GM23338 (cell line): Measurements from ENCODE around the gene TTC8. TPM values are rescaled to one million over a fixed set of nuclear protein-coding genes. Genes with fewer than 3 reads are reported as not detected.

Experiments used
- ATAC-seq: fragments of 200-7000 bp; cut with Tn5 transposase; 3 replicates; pipeline ENCODE4 v1.9.1; 2020
- DNase-seq: peaks from one replicate; pipeline ENCODE4 v3.0.0-alpha.2; 2015; ENCODE audit warnings: low spot score
- H2AFZ ChIP-seq: fragments of 200-600 bp; sonication (generic); 2 replicates; pipeline ENCODE4 v1.8.0; 2016; ENCODE audit warnings: antibody characterized with exemption, mild to moderate bottlenecking, moderate library complexity
- H3F3A ChIP-seq: fragments of 200-600 bp; sonication (generic); replicated peaks from 2 replicates; pipeline ENCODE4 v1.8.0; 2017; ENCODE audit warnings: antibody characterized with exemption, mixed run types, low read depth
- H3K27ac ChIP-seq: fragments of 200-600 bp; sonication (generic); 2 replicates; pipeline ENCODE4 v1.6.1; 2016; ENCODE audit warnings: low read depth
- H3K27me3 ChIP-seq: fragments of 200-600 bp; sonication (generic); 2 replicates; pipeline ENCODE4 v1.8.0; 2016; ENCODE audit warnings: mild to moderate bottlenecking, mixed run types, moderate library complexity; ENCODE audit not compliant: insufficient read depth
- H3K36me3 ChIP-seq: fragments of 200-600 bp; sonication (generic); 2 replicates; pipeline ENCODE4 v1.8.0; 2016; ENCODE audit warnings: mild to moderate bottlenecking; ENCODE audit not compliant: insufficient read depth
- H3K4me1 ChIP-seq: fragments of 200-600 bp; sonication (generic); 2 replicates; pipeline ENCODE4 v1.8.0; 2016; ENCODE audit warnings: mild to moderate bottlenecking, moderate library complexity; ENCODE audit not compliant: insufficient read depth
- H3K4me2 ChIP-seq: fragments of 200-600 bp; sonication (generic); 2 replicates; pipeline ENCODE4 v1.7.1; 2017; ENCODE audit warnings: mixed run types
- H3K4me3 ChIP-seq: fragments of 200-600 bp; sonication (generic); 2 replicates; pipeline ENCODE4 v1.6.1; 2016; ENCODE audit warnings: mixed run types
- H3K79me2 ChIP-seq: fragments of 200-600 bp; sonication (generic); replicated peaks from 2 replicates; pipeline ENCODE4 v1.8.0; 2017; ENCODE audit warnings: mild to moderate bottlenecking; ENCODE audit not compliant: insufficient read depth
- H3K9me2 ChIP-seq: fragments of 200-600 bp; sonication (generic); 2 replicates; pipeline ENCODE4 v1.8.0; 2017; ENCODE audit not compliant: insufficient read depth
- H4K20me1 ChIP-seq: fragments of 200-600 bp; sonication (generic); replicated peaks from 2 replicates; pipeline ENCODE4 v1.8.0; 2017; ENCODE audit warnings: mild to moderate bottlenecking; ENCODE audit not compliant: insufficient read depth
- H3K27ac Mint-ChIP-seq: 2 replicates; pipeline ENCODE4 v1.8.0; 2020; ENCODE audit warnings: inconsistent platforms, mild to moderate bottlenecking, moderate library complexity, mixed read lengths
- H3K27me3 Mint-ChIP-seq: 3 replicates; pipeline ENCODE4 v1.8.0; 2022; ENCODE audit warnings: low read depth, mild to moderate bottlenecking, moderate library complexity, mixed read lengths, inconsistent platforms; ENCODE audit not compliant: insufficient read depth, poor library complexity
- H3K36me3 Mint-ChIP-seq: 3 replicates; pipeline ENCODE4 v1.8.0; 2021; ENCODE audit warnings: low read depth, mild to moderate bottlenecking, inconsistent platforms, moderate library complexity, mixed read lengths
- H3K4me1 Mint-ChIP-seq: 3 replicates; pipeline ENCODE4 v1.8.0; 2020; ENCODE audit warnings: mild to moderate bottlenecking, inconsistent platforms, mixed read lengths
- H3K4me3 Mint-ChIP-seq: 3 replicates; pipeline ENCODE4 v1.8.0; 2021; ENCODE audit warnings: moderate library complexity, mild to moderate bottlenecking, inconsistent platforms, mixed read lengths
- H3K9me3 Mint-ChIP-seq: 3 replicates; pipeline ENCODE4 v1.8.0; 2020; ENCODE audit warnings: moderate library complexity, mild to moderate bottlenecking, inconsistent platforms, mixed read lengths
- EZH2 ChIP-seq: fragments of 200-600 bp; sonication (generic); IDR thresholded peaks from one replicate; pipeline ENCODE4 v1.8.0; 2017; ENCODE audit warnings: antibody characterized with exemption, mild to moderate bottlenecking, low read depth; ENCODE audit not compliant: unreplicated experiment
- STAT1 ChIP-seq: IDR thresholded peaks from one replicate; pipeline ENCODE4 v1.6.1; 2016; ENCODE audit warnings: antibody characterized with exemption; ENCODE audit not compliant: unreplicated experiment
- ZNF114 ChIP-seq: fragments of 250-450 bp; sonication (Bioruptor Pico); IDR thresholded peaks from 2 replicates; pipeline ENCODE4 v1.5.0; 2020; ENCODE audit warnings: mild to moderate bottlenecking, moderate library complexity
- polyA plus RNA-seq: library from polyadenylated mRNA; unstranded; fragments of >200 nt; fragmentation: Nextera tagmentation; extraction: Ambion mirVana; gene quantifications from 2 replicates; pipeline ENCODE4 v1.2.1, GENCODE V29; 2016
- total RNA-seq: library from RNA; depleted of rRNA; stranded (reverse); fragments of >200 nt; shearing (Covaris generic); gene quantifications from 2 replicates; pipeline ENCODE4 v1.2.3, GENCODE V29; 2014
- TF ChIP-seq, protein P1 (sequence below): fragments of 250-450 bp; sonication (Bioruptor Pico); IDR thresholded peaks from 2 replicates; pipeline ENCODE4 v1.5.0; 2020; ENCODE audit warnings: mild to moderate bottlenecking, moderate library complexity

Gene TTC8
- total and polyA plus RNA-seq, 2 experiments from 2014 or later = 7.5 to 10.5 TPM

DNA sequence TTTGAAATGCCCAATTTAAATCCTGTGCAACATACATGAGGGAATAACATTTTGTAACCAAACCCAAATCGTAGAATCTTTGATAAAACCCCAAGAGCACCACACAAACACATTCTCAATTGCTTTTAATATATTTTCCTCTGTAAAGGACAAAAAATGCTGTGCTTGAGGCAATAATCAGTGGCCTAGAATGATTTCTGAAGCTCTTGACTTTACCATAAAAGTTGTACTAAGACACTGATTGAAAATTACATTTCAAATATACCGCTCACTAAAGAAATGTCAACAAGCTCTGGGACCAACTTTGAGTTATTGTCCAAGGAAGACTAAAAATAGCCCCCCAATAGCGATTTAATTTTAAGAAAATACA is 33.2 kb upstream of the TTC8 start (continued):
- TF ChIP-seq, protein P1, sequence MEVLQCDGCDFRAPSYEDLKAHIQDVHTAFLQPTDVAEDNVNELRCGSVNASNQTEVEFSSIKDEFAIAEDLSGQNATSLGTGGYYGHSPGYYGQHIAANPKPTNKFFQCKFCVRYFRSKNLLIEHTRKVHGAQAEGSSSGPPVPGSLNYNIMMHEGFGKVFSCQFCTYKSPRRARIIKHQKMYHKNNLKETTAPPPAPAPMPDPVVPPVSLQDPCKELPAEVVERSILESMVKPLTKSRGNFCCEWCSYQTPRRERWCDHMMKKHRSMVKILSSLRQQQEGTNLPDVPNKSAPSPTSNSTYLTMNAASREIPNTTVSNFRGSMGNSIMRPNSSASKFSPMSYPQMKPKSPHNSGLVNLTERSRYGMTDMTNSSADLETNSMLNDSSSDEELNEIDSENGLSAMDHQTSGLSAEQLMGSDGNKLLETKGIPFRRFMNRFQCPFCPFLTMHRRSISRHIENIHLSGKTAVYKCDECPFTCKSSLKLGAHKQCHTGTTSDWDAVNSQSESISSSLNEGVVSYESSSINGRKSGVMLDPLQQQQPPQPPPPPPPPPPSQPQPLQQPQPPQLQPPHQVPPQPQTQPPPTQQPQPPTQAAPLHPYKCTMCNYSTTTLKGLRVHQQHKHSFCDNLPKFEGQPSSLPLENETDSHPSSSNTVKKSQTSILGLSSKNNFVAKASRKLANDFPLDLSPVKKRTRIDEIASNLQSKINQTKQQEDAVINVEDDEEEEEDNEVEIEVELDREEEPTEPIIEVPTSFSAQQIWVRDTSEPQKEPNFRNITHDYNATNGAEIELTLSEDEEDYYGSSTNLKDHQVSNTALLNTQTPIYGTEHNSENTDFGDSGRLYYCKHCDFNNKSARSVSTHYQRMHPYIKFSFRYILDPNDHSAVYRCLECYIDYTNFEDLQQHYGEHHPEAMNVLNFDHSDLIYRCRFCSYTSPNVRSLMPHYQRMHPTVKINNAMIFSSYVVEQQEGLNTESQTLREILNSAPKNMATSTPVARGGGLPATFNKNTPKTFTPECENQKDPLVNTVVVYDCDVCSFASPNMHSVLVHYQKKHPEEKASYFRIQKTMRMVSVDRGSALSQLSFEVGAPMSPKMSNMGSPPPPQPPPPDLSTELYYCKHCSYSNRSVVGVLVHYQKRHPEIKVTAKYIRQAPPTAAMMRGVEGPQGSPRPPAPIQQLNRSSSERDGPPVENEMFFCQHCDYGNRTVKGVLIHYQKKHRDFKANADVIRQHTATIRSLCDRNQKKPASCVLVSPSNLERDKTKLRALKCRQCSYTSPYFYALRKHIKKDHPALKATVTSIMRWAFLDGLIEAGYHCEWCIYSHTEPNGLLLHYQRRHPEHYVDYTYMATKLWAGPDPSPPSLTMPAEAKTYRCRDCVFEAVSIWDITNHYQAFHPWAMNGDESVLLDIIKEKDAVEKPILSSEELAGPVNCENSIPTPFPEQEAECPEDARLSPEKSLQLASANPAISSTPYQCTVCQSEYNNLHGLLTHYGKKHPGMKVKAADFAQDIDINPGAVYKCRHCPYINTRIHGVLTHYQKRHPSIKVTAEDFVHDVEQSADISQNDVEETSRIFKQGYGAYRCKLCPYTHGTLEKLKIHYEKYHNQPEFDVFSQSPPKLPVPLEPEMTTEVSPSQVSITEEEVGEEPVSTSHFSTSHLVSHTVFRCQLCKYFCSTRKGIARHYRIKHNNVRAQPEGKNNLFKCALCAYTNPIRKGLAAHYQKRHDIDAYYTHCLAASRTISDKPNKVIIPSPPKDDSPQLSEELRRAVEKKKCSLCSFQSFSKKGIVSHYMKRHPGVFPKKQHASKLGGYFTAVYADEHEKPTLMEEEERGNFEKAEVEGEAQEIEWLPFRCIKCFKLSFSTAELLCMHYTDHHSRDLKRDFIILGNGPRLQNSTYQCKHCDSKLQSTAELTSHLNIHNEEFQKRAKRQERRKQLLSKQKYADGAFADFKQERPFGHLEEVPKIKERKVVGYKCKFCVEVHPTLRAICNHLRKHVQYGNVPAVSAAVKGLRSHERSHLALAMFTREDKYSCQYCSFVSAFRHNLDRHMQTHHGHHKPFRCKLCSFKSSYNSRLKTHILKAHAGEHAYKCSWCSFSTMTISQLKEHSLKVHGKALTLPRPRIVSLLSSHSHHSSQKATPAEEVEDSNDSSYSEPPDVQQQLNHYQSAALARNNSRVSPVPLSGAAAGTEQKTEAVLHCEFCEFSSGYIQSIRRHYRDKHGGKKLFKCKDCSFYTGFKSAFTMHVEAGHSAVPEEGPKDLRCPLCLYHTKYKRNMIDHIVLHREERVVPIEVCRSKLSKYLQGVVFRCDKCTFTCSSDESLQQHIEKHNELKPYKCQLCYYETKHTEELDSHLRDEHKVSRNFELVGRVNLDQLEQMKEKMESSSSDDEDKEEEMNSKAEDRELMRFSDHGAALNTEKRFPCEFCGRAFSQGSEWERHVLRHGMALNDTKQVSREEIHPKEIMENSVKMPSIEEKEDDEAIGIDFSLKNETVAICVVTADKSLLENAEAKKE (CRISPR knock-in tag) = no peak
- TF ChIP-seq STAT1 = no peak

DNA sequence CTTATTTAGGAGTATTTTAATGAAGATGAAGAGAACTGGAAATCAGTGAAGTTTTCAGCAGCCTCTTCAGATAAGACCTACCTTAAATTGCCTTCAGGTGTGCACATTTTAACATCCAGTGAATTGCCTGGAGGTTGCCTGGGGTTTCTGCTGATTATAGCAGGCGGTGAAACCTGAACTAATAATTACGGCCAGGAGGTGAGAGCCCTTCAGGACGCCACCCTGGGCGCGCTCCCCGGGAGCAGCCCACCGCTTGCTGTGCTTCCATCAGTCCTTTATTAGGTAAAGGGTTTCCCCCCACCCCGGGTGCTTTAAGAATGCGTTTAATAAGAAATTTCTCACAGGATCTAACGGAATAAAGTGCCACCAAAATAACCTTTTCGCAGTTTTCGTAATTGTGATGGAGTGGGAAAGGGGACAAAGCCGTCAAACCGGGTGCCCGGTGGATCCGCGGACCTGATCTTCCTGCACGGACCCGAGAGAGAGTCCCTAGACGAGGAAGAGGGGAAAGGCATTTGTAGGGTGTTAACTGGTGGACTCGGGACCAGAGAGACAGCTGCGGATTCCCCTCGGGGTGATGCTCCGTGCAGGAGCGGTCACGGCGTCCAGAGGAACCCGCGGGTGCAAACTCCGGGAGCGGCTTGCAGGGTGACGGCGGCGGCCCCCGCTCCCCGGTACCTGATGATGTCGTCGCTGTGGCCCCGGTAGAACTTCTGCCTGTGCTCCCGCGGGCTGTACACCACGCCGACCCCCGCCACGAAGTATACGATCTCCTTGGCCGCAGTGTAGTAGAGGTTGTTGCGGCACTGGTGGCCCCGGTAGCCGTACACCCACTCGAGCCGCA is 32.6 kb upstream of the TTC8 start:
- Histone ChIP-seq H3F3A (no peaks in the 10 kb centered on the region), H3K27me3 (peaks cover 53% of the 10 kb centered on the region), H3K4me1 (peaks cover 4% of the 10 kb centered on the region; the same call in 1 of the 2 replicates), H3K4me3 (peak overlapping the region; percentile 73), H2AFZ (peak overlapping the region; percentile 98), H3K4me2 (peak overlapping the region; percentile 80), H3K36me3 (no peaks in the 10 kb centered on the region), H3K27ac (no peak overlapping the region), H3K79me2 (no peaks in the 10 kb centered on the region), H4K20me1 (no peaks in the 10 kb centered on the region), H3K9me2 (0 out of 2 replicates have a peak, but pooled peaks cover 2% of the 10 kb centered on the region)
- TF ChIP-seq EZH2 (peak; percentile 81), ZNF114 (CRISPR knock-in tag) (no peak)
- Mint-ChIP-seq H3K9me3 (no peaks in the 10 kb centered on the region; the same call in 2 of the 3 replicates), H3K27me3 (peaks cover 29% of the 10 kb centered on the region), H3K4me1 (no peaks in the 10 kb centered on the region), H3K4me3 (peak overlapping the region; percentile 83), H3K27ac (no peak overlapping the region), H3K36me3 (no peaks in the 10 kb centered on the region)
- ATAC-seq = peak; percentile 17
- peak; percentile 35 for DNase-seq
